Measurements from ENCODE around the gene BTBD3.

- TF ChIP-seq CTCF (IDR thresholded peaks at IDR 0.05; ENCODE audit: extremely low read depth in 1 of 2, insufficient read depth in 1 of 2, low read depth in 1 of 2, low read length in 2 of 2) (no peak), GATA2 (IDR thresholded peaks at IDR 0.05; ENCODE audit: insufficient read depth, insufficient read length, low read depth, low read length) (no peak)
These were observed 35.0 kb upstream of the BTBD3 start for GRCh38 chr20:11882651-11883050.

Data from endothelial cell of umbilical vein (primary cell).